G401 (cell line): ENCODE measurements around the gene PTPRK. TPM values are rescaled to one million over a fixed set of nuclear protein-coding genes. Genes with fewer than 3 reads are reported as not detected.
"Not testable (repeated sequence)": the region's sequence is repeated elsewhere in the genome, so short reads cannot be mapped to it uniquely, and the experiment has no call there.

Experiments used
- DNase-seq: peaks from one replicate; pipeline ENCODE4 v3.0.0-alpha.2; 2015; ENCODE audit warnings: low spot score
- in situ Hi-C: cut with HindIII; loops from 2 replicates; pipeline ENCODE4 v1.10.0; 2016; ENCODE audit warnings: low sequenced_read_pairs, mixed read lengths
- total RNA-seq: library from RNA; depleted of rRNA; stranded (reverse); fragments of >200 nt; shearing (Covaris generic); gene quantifications from 2 replicates; pipeline ENCODE4 v1.2.3, GENCODE V29; 2014

PTPRK gene
- total RNA-seq, 1 experiment from 2014 or later: not detected

- in situ Hi-C loops: no loop called here
Observed at GRCh38 chr6:128464790-128465189, 55.6 kb downstream of the PTPRK start.

GRCh38 chr6:128463942-128464341 is 56.5 kb downstream of the PTPRK start:
- in situ Hi-C loops: no loop called here
- no peak for DNase-seq

More at GRCh38 chr6:128464790-128465189, 55.6 kb downstream of the PTPRK start:
- DNase-seq: no peak

DNA sequence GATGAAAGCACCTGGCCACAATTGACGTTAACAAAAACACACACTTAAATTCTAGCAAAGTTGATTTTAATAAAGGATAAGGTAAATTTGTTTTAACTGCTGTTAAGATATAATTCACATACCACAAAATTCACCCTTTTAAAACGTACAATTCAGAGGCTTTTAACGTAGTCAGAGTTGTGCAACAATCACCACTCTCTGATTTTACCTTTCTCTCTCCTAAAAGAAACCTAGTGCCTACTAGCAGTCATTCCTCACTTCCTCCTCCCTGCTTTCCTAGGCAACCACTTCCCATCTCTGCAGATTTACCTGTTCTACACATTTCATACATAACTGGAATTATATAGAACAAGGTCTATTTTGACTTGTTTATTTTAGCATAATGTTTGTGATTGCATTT is 58.9 kb downstream of the PTPRK start:
- in situ Hi-C loops: no loop called here
- no peak for DNase-seq

DNA sequence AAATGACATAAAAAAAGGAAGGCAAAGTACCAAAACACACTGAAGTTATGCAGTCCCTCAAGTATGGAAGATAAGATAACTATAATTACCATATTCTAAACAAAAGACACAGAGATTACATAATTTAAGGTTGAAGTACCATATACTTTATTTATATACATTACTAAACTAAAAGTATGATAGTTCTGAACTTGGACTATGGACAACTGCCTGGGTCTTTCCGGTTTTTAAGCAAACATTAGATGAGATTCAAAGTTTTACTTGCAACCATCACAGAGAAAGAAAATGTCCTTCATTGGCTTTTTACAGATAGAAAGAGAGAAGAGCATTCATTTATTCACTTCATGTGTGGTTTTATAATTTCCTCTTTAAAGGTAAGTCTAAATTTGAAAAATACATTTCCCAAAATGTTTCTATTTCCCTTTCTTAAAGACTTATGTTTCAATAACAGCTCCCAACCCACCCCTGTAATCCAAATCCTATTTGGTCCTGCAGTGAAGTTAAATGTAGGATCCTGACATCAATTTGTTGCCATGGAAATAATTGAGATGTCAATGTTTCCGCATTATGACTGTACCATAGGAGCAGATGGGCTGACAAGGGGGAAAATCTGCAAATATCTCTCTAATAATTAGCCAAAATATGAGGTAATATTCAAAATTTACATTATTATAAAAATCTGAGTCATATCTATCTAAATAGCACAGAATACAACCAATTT is 63.7 kb downstream of the PTPRK start:
- in situ Hi-C loops: no loop called here
- no peak for DNase-seq

DNA sequence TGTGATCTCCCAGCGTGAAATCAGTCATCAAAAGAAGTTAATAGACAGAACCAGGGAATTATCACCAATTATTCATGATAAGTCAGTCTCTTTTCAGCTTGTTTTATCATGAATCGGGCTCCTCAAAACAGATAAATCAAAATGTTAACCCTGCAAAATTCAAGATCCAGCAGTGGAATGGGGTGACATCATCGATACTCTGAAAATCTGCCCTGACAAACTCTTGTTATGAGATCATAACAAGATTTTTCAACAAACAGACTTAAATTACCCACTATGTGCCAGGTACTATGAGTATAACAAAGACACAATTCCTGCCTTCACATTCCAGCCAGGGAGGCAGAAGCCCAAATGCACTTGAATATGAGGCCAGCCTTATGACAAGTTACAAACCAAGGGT is 64.4 kb downstream of the PTPRK start:
- DNase-seq: no peak
- in situ Hi-C loops: no loop called here

DNA sequence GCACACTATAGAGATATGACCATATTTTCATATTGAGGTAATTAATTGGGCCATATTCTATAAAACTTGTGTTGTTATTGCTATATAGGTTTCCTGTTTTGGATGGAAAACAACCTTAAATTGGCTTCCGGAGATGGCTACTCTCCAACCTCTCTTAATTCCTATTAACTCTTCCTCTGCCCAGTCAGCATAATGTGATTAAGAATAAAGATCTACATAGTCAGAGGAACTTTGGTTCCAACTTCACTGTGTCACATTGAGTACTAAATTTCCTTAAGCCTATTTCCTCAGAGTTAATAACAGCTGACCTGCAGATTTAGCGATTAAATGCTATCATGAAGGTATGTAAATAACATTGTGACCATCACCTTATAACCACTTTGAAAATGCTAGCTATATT is 67.7 kb downstream of the PTPRK start:
- no peak for DNase-seq
- in situ Hi-C loops: no loop called here

GRCh38 chr6:128446497-128446896 is 73.9 kb downstream of the PTPRK start:
- no peak for DNase-seq
- in situ Hi-C loops: no loop called here

GRCh38 chr6:128443553-128443952 is 76.8 kb downstream of the PTPRK start:
- DNase-seq: no peak
- in situ Hi-C loops: no loop called here

DNA sequence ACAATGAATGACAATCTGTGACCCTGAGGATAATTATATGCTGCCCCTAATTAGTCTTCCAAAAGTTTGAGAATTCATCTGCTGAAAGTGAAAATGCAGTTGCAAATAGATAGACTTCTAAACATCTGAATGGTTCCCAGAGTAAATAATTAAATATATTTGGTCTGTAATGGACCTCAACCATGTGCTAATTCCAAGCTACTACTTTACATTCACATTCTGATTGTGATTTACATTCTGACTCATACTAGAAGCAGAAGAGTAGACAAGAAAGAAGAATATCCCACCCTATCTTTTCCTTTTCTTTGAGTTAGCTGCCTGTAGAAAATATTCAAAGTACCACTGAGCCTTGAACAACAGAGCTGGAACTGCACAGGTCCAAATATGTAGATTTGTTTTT is 80.8 kb downstream of the PTPRK start:
- in situ Hi-C loops: no loop called here
- DNase-seq: no peak

DNA sequence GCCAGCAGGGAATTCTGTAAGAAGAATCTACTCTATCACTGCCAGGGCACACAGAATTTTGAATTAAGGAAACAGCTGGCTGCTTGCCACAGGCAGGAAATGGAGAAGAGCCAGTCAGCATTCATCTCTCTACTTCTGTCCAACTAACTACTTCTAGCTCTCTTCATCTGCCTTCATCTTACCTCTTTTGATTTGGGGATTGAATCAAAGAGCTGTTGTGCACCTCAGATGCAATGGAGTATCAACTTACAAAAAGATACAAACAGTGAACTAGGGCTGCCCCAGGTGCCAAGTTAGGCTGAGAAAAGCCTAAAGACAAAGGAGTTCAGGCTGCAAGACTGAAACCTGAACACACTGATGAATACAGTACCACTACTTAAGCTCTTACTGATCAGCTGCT is 82.0 kb downstream of the PTPRK start:
- no peak for DNase-seq
- in situ Hi-C loops: no loop called here

DNA sequence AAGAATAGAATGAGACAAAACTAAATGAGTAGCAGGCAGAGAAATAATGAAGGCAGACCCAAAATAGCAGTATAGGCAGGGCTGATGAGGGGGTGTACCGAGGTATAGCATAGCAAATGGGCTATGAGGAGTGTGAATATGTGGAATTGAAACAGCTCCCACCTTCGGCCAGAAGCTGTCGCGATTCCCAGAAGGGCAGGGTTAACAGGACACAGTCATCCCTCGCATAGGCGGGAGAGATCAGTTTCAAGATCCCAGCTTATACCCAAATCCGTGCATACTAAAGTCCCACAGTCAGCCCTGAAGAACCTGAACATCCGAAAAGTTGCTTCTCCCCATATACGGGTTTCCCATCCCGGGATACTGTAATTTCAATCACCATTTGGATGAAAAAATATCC is 82.7 kb downstream of the PTPRK start:
- in situ Hi-C loops: no loop called here
- DNase-seq: no peak

- DNase-seq, in situ Hi-C loops: not testable (repeated sequence)
Observed at GRCh38 chr6:128434752-128435151, 85.6 kb downstream of the PTPRK start.

- no peak for DNase-seq
- in situ Hi-C loops: no loop called here
Observed at GRCh38 chr6:128432394-128432793, 88.0 kb downstream of the PTPRK start.

DNA sequence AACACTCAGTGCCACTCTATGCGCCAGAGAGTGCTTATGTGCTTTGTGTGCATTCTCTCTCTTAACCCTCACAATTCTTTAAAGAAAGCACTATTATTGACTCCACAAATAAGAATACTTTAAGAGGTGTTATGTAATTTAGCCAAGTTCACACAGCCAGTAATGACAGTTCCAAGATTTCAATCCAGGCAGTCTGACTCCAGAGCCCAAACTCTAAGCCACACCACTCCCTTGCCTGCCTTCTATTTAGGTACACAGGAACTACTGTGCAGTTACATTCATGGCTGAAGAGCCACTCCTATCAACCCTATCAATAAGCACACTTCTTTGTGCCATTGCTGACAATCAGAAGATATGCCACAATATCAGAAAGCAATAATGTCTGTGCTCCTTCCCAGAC is 93.3 kb downstream of the PTPRK start:
- DNase-seq: no peak
- in situ Hi-C loops: no loop called here

- in situ Hi-C loops: no loop called here
- DNase-seq: no peak
Observed at GRCh38 chr6:128425856-128426255, 94.5 kb downstream of the PTPRK start.

GRCh38 chr6:128422871-128423270 is 97.5 kb downstream of the PTPRK start:
- no peak for DNase-seq
- in situ Hi-C loops: no loop called here

GRCh38 chr6:128422200-128422599 is 98.2 kb downstream of the PTPRK start:
- in situ Hi-C loops: no loop called here
- DNase-seq: no peak

GRCh38 chr6:128421788-128422187 is 98.6 kb downstream of the PTPRK start:
- DNase-seq: peak; percentile 8
- in situ Hi-C loops: no loop called here

- DNase-seq: no peak
- in situ Hi-C loops: no loop called here
Observed at GRCh38 chr6:128417698-128418097, 102.7 kb downstream of the PTPRK start.

- in situ Hi-C loops: no loop called here
- DNase-seq: no peak
Observed at GRCh38 chr6:128415387-128415786, 105.0 kb downstream of the PTPRK start.

DNA sequence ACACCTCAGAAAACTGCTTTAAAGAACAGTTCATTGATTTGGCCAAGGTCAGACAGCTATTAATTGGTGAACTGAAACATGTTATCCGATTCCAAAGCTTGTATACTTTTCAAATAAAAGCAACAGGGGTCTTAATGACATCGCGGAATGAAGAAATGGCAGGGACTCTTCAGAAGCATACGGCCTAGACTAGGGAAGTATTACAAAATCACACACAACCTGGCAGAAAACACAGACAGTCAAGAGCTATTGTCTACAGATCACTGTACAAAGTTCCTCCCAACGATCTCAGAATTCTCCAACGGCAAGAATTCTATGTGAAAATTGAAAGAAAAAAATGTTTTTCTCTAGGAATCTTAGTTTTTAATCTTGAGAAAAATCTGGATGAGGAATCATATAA is 105.5 kb downstream of the PTPRK start:
- in situ Hi-C loops: no loop called here
- no peak for DNase-seq
